ENCODE results near the gene FNDC1.
"Not testable (repeated sequence)": the region's sequence is repeated elsewhere in the genome, so short reads cannot be mapped to it uniquely, and the experiment has no call there.

Gene FNDC1

DNA sequence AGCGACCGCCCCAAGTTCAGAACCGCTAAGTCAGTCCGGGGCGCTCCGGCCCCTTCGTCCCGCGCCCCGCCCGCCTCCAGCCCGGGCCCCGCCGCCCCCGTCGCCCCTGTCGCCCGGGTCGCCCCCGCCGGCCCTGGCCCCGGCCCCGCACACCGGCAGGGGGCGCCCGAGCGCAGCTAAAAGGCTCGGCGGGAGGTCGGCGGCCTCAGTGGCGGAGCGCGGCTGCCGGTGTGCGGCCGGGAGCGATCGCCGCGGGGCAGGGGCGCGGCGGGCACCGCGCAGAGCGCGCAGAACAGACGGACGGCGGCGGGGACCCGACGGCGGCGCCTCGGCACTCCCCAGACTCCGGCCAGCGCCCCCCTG is at the start of gene FNDC1:
FNDC1 (plus strand) TSS at position 208 of the 363 bp plus-strand sequence. CDS start 197 bp downstream, outside the sequence.
- DNase-seq (ENCODE audit: low read depth in 2 of 2), result no peak

DNA sequence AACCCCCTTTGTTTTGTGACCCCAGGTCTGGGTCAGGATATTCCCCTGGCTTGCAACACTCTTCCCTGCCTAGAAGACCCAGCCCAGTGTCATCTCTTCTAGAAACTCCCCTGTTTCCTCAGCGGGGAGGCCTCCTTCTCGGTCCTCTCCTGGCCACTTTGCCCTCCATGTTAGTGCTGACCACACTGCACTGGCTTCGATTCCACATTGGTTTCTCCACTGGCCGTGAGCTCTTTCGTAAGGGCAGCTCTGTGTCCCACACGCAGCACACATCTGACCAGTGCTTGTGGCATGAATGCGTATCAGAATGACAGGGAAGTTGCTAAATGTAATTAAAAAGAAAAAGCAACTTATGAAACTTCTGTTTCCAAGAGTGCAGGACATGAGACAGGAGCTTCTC is 49.4 kb upstream of the FNDC1 start:
- DNase-seq (ENCODE audit: low read depth in 2 of 2), result no peak

DNA sequence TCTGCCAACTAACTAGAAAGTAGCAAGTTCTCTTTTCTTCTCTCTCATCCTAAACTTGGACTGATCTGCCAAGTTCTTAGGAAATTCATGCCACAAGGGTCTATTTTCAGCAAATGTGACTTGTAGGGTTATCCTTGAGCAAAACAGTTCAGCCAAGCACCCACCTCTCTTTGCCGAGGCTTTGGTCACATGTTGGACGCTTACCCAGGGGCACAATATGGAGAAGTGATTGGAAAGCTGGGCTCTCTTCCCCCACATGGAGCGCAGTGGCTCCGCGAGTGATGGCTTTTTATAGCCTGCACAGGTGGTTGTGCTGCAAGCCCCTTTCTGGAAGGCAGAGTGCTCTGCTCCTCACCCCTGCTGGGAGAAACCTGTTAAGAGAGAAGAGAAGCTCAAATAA is 47.7 kb upstream of the FNDC1 start:
- DNase-seq (ENCODE audit: low read depth in 2 of 2), result no peak

DNA sequence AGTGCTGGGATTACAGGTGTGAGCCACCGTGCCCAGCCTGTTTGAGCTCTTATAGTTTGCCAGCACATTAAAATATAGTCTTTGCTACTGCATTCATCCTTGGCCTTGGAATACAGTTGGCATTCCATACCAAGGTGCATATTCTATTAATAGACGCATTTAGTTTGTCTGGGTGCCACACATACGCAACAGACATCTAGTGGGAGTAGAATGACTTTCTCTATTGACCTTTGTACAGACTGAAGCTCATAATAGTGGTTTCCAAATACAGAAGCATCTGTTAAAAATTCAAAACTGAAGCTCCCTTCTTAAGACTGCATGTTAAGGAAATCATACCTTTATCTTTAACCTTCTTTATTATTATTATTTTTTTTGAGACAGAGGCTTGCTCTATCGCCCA is 46.7 kb upstream of the FNDC1 start:
- no peak for DNase-seq (ENCODE audit: low read depth in 2 of 2)

DNA sequence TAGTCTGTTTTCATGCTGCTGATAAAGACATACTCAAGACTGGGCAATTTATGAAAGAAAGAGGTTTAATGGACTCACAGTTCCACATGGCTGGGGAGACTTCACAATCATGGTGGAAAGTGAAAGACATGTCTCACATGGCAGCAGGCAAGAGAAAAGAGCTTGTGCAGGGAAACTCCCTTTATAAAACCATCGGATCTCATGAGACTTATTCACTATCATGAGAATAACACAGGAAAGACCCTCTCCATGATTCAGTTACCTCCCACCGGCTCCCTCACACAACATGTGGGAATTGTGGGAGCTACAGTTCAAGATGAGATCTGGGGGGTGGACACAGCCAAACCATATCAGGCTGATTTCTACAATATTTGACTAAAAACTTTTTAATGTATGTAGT is 45.4 kb upstream of the FNDC1 start:
- DNase-seq (ENCODE audit: low read depth in 2 of 2), result not testable (repeated sequence)

DNA sequence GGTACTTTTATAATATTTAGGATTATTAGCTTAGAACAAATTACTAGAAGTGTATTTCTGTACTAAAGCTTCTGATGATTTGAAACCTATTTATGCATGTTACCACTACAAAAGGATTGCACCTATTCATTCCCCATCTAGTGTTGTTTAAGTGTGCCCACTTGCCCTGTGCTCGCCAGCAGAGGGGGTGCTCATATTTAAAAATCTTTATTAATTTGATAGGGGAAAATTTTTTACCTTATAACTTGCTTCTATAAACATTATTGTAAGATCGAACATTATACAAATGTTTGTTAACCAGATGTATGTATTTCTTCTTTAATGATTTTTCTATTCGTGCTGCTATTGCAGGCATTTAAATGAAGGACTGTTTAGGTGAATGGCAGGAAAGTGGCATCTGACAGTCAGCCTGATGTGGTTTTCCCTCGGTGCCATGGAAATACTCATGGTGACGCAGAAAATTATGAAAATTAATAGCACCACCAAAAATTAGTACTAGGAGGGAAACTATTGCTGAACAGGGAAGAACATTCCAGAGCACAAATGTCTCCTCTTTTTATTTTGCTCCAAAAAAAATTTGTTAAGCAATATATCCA is 44.1 kb upstream of the FNDC1 start:
- no peak for DNase-seq (ENCODE audit: low read depth in 2 of 2)

DNA sequence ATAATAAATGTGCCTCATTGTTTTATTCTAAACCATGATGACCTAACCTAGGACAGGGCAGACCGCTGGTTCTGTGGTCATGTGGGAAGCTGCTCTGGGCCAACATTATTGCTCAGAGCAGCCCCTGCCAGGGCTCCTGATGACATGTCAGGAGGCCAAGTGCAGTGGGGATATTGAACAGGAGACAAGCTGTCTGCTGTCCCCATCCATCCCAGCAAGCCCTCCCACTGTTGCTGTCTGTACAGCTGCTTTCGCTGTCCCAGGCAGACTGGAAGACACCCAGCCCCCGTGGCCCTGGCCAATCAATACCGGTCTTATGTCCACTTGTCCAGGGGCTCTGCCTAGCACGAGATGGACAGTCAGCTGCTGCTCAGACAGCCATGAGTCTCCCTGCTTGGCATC is 43.2 kb upstream of the FNDC1 start:
- no peak for DNase-seq (ENCODE audit: low read depth in 2 of 2)

DNA sequence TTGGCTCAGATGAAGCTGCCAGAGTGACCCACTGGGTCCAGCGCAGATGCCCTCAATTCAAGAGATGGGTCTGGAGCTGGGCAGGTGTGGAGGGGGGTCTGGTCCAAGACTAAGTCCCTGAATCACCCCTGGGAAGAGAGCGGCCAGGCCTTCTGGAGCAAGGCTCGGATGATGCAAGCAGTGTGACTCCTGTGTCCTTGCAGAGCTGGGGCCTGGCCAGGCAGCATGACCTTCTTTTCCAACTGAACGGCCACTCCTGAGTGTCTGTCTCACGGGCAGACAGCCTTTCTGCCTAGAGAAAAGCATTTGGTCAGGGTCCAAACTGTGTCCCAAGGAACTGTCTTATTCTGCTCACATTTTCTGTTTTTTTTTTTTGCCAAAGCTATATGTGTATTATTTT is 42.6 kb upstream of the FNDC1 start:
- no peak for DNase-seq (ENCODE audit: low read depth in 2 of 2)

DNA sequence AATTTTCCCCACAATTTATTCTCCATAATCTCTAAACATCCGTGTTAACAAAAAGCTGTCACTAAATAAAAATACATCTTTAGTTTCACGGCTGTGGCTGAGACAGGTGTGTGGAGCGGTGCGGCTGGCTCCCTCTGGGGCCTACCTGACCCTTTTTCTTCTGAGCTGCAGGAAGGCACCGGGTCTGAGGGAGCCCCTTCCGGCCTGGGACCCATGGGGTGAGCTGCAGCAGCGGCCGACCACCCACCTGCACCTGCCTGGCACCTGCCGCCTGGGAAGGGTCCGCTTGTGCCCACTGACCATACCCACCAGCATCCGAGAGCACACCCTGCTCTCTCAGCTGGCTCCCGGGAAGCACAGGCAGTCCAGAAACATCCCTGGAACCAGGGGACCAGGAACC is 41.5 kb upstream of the FNDC1 start:
- no peak for DNase-seq (ENCODE audit: low read depth in 2 of 2)

DNA sequence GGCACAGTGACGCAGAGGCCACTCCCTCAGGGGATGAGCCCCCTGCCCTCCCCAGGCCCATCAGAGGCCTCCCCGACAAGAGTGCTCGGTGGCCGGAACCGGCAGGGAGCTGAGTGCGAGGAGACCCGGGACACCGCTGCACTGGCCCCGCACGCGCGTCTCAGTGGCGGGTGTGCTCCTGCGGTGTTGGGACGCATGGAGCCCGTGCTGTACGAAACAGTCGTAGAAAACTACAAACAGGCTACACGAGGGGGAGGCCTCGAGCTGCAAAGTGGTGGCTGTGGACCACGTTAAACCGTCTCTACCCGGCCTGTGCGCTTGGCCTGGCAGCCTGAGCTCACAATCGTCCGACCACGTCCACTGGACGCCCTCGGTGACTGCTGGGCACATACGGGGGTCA is 40.2 kb upstream of the FNDC1 start:
- DNase-seq (ENCODE audit: low read depth in 2 of 2), result no peak

DNA sequence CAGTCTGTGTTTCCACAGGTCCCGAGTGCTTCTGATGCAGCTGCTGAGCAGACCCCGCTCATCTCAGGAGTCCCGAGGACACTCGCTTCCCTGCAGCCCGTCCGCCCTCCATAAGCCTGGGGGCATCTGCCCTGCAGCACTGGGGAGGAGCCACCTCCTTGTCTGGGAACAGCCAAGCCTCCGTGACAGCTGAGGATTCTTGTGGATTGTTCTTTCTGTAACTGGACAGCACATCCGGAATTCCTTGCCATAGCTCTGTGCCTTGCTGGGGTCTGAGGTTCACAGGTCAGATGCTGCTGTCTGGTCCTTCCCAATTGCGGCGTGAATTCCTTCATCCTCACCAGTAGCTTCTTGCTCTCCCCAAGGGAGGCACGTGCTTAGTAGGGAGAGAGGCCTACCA is 38.4 kb upstream of the FNDC1 start:
- no peak for DNase-seq (ENCODE audit: low read depth in 2 of 2)

DNA sequence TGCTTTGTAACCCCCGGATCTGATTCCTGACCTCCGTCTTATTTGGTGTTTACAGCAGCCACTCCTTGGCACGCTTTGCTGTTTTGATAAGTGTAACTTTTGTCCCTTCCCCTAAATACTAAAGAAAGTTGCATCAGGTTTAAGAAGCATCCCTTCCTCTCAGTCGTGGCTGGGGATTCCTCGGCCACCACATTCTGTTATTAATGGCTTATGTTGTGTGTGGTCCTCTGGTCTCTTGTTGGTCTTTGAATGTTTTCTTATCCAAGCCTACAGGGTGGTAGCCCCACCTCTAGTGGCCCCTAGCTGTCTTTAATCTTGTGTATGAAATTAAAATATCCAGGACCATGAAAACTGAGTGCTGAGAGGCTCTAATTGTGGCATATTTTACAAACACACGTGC is 37.5 kb upstream of the FNDC1 start:
- DNase-seq (ENCODE audit: low read depth in 2 of 2), result no peak

DNA sequence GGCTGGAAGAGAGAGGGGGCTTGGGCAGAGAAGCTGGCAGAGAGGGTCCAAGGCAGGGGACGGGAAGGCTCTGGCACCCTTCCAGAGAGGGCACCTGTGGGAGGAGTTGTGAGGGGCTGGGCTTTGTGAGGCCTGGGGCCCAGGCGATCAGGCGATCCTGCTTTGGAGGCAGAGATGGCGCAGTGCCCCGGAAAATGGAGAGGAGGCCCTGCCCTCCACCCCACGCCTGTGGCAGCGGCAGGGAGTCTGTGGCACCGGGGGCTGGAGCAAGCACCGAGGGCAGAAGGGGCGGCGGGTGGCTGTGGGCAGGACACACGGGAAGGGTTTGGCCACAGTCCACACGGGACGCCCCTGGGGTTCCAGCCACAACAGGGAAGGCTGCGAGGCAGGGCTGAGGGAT is 36.5 kb upstream of the FNDC1 start:
- no peak for DNase-seq (ENCODE audit: low read depth in 2 of 2)

DNA sequence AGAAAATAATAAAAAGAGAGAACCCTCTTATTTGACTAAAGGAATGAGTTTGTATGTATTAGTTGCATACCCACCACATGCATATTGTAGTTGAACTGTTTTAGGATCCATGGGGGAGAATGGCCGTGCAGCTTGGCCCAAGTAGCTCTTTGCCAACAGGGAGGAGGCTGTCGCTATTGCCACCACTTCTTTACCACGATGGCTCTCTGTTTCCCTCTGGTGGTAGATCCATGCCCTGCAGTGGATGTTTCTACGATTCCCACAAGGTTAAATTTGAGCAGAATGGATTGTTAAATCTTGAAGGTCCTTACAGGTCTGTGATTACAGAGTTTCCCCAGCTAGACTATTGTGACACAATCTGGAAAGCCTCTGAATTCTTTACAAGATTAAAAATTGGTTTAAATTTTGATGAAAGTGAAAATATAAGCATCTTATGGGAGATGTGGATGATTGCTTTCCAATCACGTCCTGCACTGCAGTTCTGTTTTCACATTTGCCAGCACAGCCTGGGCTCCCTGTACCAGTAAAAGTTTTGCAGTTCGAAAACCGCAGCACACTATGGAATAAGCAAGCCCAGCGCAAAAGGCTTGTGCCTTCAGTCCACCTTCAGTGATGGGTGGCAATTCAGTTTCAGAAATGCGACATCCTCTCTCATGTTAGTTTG is 34.4 kb upstream of the FNDC1 start:
- peak; percentile 34 to 51 for DNase-seq (ENCODE audit: low read depth in 2 of 2)

DNA sequence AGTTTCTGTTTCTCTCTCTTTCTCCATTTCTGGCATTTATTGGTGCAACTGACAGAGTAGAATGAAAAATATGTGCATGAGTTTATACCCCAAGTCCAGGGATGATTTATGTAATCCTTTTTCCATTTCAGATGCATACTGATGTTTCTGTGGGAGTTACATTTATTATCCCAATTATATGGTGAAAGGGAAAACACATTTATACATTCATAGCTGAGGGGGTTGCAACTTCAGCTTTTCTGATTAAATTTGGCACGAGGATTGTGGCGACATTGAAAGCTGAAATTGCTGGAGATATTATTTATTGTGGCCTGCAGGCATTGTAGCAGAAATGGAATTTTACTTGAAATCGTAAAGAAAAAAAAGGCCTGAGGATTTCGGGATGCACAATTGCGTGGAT is 31.5 kb upstream of the FNDC1 start:
- DNase-seq (ENCODE audit: low read depth in 2 of 2), result no peak

DNA sequence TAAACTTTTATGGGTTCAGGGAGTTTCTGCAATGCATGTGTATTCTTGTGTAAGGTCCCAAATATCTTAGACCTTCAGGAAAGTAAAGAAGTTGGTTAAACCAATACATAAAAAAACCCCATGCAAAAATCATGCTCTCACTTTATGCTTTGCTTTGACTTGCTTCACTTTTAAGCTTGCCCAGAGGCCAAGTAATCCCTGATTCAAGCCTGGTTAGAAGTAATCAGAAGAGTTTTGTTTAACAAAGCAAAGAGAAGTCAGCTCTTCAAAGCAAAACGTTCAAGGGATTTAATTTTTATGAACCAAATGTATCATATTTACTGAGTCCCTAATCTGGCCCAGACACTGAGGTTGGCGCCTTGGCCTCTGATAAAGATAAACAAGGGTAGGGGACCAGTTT is 26.7 kb upstream of the FNDC1 start:
- DNase-seq (ENCODE audit: low read depth in 2 of 2), result no peak

DNA sequence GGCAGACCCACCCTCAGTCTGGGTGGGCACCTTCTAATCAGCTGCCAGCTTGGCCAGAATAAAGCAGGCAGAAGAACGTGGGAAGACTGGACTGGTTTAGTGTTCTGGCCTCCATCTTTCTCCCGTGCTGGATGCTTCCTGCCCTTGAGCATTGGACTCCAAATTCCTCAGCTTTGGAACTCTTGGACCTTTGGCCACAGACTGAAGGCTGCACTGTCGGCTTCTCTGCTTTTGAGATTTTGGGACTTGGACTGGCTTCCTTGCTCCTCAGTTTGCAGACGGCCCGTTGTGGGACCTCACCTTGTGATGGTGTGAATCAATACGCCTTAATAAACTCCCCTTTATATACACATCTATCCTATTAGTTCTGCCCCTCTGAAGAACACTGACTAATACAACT is 20.6 kb upstream of the FNDC1 start:
- DNase-seq (ENCODE audit: low read depth in 2 of 2), result no peak

DNA sequence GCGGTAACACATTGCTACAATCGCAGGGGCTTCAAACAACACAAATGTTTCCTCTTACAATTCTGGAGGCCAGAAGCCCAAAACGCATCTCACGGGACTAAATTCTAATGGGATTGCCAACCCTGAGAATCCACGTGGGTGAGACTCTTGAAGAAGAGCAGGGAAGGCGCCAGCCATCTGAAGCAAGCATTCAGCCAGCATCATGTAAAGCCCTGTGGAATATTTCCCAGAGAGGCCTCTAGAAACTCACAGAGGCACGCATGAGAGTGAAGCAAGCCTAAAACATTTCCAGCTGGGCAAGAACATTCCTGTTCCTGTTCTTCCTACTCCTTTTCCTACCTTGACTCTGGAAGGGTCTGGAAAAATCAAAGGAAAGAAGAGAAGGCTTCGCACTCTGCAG is 19.6 kb upstream of the FNDC1 start:
- no peak for DNase-seq (ENCODE audit: low read depth in 2 of 2)

DNA sequence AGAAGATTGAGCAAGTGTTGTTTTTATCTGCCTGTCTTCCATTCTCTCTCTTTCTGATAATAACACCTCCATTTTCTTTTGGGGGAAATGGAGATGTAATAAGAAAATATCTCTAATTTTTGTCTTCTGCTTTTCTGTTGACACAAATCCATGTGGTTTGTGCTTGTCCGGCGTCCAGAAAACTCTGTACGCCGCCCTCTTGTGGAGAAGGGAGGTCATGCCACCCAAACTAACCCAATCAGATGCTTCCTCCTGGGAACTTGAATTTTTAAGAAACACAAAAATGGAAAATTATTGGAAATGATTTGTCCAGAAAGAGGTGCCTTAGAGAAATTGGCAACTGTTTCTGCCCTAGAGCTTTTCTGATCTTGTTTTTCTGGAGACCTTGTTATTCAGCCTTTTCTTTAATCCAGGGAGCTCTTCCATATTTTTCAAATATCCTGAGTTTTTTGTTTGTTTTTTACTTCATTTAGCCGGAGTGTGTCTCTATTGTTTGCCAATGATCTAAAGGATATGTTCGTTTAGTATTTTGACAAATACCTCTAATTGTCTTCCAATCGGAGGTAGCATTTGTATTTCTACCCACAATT is 17.8 kb upstream of the FNDC1 start:
- peak in 1 of 2 donors; percentile 8 for DNase-seq (ENCODE audit: low read depth in 2 of 2)

DNA sequence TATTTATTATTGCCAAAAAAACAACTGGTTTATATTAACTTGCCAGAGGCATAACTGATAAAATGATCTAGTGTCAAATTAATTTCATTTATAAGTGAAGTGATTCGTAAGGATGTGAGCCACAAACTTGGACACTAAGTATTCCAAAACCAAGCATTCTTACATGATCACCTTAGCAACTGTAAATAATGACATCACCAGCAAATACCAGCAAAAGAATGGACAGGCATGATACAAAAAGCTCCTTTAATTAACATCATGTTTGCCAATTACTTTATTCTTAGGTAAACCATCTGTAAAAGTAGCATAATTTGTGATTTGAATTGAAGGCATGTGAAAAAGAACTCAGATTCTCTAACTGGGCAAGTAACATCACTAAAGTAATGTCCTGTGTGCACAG is 17.2 kb upstream of the FNDC1 start:
- DNase-seq (ENCODE audit: low read depth in 2 of 2), result no peak

DNA sequence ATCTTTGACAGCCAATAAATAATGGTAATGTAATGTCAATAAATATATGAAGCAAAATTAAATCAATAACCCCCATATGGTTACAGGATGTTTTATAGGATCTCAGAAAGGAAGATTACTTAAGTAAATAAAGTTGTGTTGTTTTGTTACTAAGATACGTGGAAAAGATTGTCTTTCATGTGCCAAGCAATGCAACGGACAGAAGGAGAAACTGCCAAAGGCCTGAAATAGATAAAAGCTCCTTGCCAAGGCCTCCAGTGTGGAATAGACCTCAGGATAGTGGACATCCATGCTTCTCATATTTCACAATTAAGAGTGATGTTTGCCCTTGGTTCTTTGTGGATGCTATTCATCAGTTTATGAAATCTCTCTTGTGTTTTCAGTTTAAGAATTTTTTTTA is 16.4 kb upstream of the FNDC1 start:
- no peak for DNase-seq (ENCODE audit: low read depth in 2 of 2)

DNA sequence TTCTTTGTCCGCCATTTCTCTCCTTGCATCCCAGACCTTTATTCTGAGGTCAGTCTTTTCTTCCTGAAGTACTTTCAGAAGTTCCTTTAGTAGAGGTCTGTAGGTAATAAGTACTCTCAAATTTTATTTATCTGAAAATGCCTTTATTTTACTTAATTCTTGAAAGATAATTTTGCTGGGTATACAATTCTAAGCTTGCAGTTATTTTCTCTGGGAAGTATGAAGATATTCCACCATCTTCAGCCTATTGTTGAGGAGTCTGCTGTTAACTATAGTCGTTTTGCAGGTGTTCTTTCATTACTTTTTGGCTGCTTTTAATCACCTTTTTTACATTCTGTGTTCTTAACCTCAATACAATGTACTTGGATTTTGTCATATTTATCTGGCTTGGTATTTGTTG is 13.5 kb upstream of the FNDC1 start:
- DNase-seq (ENCODE audit: low read depth in 2 of 2), result no peak

DNA sequence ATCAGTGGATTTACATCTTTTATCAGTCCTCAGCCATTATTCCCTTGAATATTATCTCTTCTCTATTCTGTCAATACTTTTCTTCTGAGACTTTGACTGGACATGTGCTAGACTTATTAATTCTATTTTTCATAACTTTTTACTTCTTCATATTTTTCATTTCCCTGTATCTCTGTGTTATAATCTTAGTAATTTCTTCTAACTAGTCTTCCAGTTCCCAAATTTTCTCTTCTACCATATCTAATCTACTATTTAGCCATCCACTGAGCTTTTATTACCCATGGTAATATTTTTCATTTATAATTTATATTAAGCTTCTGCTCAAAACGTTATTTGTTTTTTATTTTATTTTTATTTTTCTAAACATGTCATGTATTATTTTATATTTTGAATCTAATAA is 13.1 kb upstream of the FNDC1 start:
- DNase-seq (ENCODE audit: low read depth in 2 of 2), result no peak

DNA sequence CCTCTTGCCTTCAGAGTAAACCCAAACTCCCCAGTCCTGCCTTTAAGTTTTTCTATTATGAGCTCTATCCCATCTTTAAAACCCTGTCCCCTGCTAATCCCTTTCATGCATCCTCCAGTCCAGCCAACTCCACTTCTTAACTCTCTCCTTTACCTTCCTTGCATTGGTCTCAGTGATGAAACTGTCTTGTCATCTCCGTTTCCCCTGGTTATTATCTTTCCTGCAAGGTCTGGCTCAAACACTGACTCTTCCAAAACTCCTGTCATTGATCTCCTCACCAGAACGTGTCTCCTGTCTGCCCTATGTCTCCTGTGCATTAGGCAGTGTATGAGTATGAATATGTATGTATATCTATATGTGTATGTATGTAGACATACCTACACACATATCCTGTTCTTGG is 11.8 kb upstream of the FNDC1 start:
- no peak for DNase-seq (ENCODE audit: low read depth in 2 of 2)
